UCSD-AML1 (cell line): ENCODE data around the gene MRPL17.
"Not testable (repeated sequence)": the region's sequence is repeated elsewhere in the genome, so short reads cannot be mapped to it uniquely, and the experiment has no call there.

ENCODE experiments used
- DNase-seq: peaks from one replicate; lab custom pipeline; 2025; ENCODE audit not compliant: unreplicated experiment; lab: John Stamatoyannopoulos, UW

MRPL17 gene

DNA sequence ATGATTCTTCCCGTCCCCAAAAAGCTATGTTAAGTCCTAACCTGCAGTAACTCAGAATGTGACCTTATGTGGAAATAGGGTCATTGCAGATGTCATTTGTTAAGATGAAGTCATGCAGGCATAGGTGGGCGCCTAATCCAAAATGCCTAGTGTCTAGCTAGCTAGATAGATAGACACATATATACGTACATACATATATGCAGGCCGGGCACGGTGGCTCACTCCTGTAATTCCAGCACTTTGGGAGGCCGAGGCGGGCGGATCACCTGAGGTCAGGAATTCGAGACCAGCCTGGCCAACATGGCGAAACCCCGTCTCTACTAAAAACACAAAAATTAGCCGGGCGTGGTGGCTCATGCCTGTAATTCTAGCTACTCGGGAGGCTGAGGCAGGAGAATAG, 928 bp upstream of the MRPL17 start:
- DNase-seq, result not testable (repeated sequence)

DNA sequence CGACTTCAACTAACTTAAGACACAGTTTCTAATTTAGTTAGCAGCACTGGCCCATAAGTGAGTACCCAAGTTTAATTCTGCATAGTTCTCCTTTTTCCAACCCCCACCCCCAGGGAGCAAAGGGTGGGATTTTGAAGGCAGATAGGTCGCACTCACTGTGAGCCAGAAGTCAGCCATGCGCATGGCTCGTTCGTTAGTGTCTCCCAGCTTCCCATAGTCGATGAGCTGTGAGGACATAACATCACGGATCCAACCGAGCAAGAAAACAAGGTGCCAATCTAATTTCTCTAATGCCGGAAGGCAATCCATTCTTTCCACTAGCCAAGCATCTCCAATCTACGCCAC, 577 bp downstream of the MRPL17 start:
- DNase-seq, result no peak

DNA sequence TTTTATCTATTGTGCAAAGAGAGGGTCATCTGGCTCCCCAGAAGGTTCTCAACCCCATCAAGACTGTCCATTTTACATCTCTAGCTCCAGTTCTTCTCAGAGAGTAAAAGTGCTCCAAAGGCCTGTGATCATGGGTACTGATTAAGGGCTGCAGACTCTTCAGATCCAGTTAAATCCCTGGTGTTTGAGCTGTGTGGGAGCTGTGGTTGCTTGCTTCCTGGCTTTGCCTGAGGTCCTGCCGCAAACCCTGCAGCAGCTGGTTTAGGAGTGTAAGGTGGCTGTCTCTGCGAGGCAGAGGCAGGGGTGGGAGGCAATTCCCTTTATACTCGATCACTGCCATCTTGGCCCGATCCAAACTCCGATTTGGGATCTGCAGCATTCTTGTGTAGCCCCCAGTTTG, 1.2 kb downstream of the MRPL17 start:
- peak; percentile 51 for DNase-seq

DNA sequence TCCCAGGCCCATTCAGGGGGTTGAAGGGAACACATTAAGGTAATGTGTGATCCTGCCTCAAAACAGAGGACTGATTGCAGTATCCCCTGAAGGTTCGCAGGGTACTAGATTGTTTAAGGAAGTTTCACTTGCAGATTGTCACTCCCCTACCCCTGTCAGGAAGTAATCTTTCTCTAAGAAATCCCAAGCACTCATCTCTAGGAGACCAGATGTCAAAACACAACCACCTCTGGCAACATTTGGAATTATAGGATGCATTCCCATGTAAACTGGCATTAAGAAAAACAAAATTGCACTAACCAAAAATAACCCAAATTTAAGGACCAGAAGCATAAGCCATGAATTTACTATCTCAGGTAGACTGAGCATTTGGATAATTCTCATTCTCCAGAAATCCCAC, 1.6 kb downstream of the MRPL17 start:
- DNase-seq, result no peak

DNA sequence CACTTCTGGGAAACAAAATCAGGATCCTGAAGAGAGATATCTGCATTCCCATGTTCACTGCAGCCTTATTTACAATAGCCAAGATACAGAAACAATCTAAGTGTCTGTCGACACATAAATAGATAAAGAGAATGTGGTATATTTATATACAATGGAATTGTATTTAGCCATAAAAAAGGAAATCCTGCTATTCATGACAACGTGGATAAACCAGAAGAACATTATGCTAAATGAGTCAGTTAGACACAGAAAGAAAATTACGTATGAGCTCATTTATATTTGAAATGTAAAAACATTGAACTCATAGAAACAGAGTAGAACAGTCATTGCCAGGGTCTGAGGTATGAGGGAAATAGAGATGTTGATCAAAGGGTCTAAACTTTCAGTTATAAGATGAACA, 6.1 kb downstream of the MRPL17 start:
- no peak for DNase-seq

DNA sequence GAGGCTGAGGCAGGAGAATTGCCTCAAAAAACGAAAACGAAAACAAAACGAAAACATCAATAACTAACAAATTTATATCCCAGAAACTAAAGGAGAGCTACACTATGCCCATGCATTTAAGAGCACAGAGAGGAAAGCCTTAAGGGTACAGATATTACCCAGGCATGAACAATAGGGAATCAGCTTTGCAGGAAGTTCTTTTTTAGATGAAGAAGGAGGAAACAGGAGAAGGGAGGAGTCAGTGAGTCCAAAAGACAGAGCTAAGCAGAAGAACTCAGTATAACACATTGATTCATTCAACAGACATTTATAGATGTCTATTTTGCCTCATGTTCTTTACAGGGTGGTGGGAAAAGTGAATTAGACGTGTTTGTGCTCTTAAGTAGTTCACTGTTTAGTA, 8.3 kb downstream of the MRPL17 start:
- DNase-seq, result no peak

DNA sequence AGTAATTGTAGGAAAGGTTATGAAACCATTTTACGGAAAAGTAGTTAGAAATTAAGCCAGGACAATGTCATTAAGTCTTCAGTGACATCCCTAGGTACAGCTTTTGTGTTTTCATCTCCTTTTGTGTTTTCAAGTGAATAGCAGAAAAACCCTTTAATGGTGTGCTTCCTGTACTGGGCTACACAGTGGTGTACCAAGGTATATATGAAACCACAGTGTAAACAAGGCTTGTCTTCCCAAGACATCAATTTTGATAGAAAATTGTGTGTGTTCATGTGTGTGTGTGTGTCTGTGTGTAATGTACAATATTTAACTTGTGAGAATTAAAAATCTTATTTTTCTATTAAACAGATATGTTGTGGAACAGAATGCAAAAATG, 8.9 kb downstream of the MRPL17 start:
- DNase-seq, result no peak

DNA sequence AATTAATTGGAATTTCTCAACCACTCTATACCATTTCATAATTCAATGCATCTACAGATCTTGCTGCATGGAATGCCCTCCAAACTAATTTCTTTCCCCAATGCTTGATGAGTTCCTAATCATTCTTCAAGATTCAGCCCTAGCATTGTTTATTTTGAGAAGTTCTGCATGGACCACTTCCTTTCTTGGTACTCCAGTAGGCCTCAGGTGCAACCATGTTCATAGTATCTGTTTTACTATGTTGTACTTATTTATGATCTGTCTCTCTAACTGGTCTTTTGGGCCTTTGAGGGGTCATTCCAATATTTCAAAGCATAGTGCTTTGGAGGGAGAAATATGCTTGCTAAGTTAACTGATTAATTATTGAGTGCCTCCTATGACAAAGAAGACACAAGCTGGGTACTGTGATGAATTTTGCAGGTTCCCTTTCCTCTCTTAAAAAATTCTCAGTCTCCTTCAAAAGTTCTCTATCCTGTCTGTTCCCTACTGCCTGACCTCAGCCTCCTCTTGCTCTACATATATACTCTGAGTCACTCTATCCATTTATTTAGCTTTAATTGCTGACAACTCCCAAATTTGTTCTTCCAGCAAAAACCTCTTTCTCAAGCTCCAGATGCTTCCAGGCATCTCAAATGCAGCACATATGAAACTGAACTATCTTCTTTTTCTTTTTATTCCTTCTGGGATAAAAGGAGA, 9.5 kb downstream of the MRPL17 start:
- DNase-seq, result no peak

DNA sequence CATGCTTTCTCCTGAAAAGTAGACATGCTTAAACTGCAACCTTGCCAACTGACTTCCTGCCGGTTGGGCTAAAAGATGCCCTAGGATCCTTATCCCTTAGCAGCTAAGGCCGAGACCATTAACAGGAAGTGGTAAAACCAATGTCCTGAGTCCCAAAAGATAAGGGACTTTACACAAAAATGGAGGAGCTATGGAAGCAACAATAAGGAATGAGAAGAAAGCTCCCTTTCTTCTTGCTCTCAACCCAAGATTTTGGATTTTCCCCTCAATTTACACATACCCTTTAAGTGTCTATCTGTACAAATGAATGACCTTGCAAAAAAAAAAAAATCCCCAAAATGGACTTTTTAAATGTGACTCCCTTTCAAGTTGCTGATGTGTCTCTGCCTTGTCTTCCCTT, 11.1 kb downstream of the MRPL17 start:
- DNase-seq, result no peak

DNA sequence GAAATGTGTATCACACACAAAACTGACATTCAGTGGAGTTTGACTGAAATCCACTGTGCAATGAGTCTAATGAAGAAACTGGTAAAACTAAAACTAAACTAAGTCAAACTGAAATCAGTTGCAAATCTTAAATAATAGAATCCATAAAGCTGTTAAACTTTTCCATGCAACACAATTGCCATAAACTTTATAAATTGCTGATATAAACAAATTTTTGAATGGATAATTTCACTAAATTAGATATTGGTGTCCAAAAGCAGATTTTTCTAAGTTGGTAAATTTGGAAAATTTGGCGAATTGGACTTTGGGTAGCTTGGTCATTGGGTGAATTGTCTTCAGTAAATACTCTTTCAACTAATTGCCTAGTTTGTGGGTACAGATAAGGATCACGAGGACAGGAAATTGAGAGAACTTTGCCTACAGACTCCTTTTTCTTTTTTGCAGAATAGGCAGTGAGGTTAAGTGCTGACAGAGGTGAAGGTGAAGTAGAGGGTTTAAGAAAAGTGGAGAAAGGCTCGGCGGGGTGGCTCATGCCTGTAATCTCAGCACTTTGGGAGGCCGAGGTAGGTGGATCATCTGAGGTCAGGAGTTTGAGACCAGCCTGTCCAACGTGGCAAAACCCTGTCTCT, 12.8 kb downstream of the MRPL17 start:
- no peak for DNase-seq

DNA sequence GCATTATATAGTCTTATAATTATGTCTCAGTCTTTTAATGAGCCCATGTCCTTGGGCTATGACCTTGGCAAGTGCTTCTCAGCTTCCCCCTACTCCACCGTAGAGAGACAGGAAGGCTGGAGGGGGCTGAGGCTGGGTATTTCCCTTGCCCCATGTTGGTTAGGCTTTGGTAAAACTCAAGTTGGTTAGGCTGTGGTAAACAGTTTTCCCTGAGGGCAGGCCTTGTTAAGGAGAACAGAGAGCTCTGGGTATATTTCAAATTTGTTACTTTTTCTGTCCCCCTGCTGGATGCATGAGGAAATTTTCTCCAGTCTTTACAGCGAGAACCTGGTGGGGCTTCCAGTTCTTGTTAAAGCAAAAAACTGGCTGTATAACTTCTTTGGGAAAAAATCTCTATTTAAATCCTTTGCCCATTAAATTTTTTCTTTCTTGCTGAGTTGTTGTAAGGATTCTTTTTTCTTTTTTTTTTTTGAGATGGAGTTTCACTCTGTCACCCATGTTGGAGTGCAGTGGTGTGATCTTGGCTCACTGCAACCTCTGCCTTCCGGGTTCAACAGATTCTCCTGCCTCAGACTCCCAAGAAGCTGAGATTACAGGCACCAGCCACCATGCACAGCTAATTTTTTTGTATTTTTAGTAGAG, 15.3 kb downstream of the MRPL17 start:
- no peak for DNase-seq

DNA sequence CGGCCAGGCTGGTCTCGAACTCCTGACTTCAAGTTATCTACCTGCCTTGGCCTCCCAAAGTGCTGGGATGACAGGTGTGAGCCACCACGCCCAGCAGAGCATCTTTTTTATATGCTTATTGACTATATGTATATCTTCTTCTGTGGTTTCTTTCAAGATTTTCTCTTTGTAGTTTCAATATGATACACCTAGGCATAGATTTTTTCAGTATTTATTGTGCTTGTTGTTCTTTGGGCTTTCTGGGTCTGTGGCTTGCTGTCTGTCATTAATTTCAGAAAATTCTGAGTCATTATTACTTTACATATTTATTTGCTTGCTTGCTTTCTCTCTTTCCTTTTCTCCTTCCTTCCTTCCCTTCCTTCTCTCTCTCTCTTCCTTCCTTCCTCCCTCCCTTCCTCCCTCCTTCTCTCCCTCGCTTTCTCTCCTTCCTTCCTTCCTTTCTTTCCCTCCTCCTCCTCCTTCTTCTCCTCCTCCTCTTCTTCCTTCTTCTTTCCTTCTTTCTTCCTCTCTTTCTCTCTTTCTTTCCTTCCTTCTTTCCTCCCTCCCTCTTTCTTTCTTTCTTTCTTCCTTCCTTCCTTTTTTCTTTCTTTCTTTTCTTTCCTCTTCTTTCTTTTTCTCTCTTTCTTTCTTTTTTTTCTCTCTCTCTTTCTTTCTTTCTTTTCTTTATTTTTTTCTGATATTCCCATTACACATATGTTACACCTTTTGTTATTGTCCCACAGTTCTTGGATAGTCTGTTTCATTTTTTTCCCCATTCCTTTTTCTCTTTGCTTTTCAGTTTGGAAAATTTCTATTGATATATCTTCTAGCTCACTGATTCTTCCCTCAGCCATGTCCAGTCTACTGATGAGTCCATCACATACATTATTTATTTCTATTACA, 16.6 kb downstream of the MRPL17 start:
- no peak for DNase-seq

DNA sequence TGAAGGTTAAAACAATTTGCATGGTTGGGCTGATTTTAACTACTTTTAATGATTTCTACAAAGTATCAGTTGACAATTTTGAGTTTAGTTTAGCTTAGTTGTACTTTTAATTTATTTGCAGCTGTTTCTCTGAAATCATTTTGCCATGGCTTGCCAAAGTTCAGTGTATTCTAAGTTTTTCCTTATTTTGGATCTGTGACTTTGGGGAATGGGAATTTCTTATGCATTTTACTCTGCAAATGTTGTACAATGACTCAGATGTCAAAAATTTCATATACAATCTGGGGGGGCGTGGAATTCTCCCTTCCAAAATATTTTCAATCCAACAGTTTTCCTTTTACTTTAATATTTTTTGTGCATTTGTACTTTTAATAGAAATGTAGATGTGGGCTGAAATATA, 18.6 kb downstream of the MRPL17 start:
- DNase-seq, result no peak

DNA sequence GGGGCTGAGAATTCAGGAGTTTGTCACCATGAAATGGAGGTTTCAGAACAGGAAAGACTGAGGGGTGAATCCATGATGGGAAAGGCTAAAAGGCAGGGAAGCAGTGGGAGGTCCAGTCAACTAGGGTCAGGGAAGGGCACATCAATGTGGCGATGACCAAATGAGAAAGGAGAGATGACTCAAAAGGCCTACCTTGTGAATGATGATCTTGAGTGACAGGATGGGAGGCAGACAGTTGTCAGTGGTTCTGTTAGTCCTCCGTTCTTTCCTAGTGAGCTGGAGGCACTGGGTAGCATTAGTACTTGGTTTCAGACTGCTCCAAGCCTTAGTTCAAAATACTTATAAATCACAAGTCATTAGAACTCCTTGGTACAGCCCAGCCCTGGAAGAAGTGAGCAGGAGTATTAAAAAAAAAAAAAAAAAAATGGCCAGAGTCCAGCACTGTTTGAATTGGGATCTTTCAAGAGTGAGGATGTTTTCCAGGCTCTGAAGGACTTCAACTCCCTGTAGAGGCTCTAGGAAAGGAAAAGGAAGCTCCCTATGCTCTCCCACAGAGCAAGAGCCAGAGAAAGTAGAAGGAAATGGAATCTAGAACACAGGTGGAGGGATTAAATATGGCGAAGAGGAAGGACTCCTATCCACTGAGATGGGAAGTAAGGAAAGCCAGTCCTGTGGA, 19.2 kb downstream of the MRPL17 start:
- DNase-seq, result no peak

DNA sequence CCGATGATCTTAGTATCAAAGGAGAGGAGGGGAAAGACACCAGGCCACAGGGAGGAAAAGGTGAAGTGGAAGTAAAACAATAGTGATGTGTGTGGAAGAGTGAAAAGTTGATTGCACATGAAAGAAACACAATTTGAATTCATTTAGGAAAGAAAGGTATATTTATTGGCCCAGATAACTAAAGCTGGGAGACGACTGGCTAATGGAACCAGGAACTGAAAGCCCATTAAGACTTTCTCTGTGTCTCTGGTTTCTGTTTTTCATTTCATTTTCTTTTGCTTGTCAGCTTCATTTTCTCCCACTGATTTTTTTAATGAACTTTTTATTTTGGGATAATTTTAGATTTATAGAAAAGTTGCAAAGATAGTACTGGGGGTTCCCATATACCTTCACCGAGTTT, 22.4 kb downstream of the MRPL17 start:
- DNase-seq, result no peak

DNA sequence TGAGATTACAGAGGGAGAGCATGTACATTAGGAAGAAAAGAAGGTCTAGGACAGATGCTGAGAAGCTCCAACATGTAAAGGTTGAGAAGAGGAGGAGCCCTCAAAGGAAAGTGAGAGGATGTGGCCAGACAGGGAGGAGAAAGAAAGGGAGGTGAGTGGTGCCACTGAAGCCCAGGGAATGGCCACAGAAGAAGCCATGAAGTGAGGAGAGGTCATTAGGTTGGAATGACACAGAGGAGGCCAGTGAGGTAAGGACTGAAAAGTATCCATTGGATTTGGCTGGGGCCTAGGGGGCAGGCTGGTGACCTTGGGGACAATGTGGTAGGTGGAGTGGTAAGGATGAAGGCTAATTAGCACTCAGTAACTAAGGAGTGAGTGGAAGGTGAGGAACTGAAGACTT, 24.5 kb downstream of the MRPL17 start:
- DNase-seq, result no peak

DNA sequence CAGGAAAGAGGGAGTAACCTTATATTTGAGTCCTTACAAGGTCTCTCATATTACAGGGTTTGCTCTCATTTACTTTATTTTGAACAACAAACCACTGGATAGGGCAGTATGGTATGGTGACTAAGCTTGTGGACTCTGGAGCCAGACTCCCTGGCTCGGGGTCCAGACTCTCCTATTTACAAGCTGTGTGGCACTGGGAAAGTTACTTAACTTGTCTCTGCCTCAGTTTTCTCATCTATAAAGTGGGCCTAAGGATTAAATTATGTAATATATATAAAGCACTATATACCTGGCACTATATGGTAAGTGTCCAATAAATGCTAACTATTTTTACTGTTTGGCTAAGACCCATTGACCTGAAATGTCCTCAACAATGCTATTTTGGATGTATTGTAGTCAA, 25.8 kb downstream of the MRPL17 start:
- no peak for DNase-seq

DNA sequence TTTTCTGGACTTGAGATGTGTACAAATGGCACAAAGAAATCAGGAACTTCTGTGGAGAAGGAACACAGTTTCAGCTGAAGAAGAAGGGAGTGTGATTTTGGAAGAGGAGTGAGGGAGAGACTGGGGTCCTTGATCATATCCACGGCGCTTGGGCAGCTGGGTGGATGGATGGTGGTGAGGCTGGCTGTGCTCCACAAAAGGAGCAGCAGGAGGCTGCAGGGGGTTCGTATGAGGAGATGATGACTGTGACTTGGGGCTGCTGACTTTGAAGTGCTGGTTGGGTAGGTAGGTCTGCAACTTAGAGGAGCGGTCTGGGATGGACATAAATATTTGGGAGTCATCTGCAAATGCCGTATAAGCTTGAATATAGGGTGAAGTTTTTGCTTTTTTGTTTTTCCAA, 26.2 kb downstream of the MRPL17 start:
- DNase-seq, result no peak

DNA sequence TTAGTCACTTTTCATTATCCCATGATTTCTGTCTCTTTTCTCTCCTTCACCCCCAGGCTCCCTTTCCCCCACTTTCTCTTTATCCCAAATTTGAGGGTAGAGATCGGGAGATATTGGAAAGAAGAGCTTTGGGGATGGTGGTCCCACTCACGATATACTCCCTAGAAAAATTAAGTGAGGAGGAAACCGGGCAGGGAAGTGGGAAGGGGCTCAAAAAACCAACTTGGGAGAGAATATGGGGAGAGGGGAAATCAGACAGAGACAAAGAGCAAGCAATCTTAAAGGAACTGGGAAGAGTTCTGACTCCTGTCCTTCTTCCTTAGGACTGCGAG, 26.6 kb downstream of the MRPL17 start:
- no peak for DNase-seq

DNA sequence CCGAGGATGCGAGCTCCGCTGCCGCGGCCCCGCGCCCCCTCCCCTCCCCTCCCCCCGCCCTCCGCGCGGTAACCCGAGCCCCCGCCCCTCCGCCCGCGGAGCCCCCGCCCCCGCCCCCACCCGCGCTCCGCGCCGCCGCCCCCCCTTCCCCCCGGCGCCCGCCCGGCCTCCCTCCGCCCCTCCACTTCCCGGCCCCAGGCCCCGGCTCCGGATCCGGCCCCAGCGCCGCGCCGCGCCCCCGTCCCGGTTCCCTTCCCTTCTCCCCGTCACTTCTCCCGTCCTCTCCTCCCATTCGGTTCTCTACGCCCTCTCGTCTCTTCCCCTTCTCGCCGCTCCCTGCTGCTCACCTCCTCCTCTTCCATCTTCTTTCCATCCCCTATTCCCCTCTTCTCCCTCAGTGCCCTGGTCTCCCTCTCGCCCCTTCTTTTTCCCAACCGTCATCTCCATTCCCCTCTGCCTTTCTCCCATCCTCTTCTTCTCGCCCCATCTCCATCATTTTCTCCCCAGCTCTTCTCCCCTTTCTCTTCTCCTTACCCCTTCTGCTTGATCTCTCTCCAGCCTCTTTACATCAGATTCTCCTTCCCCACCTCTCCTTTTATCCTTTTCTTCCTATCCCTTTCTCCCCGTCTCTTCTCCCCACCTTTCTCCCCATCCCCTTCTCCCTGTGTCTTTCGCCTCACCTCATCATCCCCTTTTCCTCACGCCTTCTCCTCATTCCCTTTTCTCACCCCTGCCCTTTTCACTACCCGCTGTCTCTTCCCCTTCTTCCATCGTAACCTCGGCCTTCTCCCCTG, 27.2 kb downstream of the MRPL17 start, which contains the start of gene DCHS1:
DCHS1 (minus strand) TSS at position 20 of the 794 bp plus-strand sequence. CDS start 14,196 bp downstream, outside the sequence.
- no peak for DNase-seq
